ENCODE measurements around the gene FBXW8. TPM values are rescaled to one million over a fixed set of nuclear protein-coding genes. Genes with fewer than 3 reads are reported as not detected.

FBXW8 gene
- polyA plus RNA-seq, 3 donors: 2.0 to 5.2 (median 2.7) TPM

GRCh38 chr12:116903818-116904217 lies 6.9 kb upstream of the FBXW8 start:
- Mint-ChIP-seq H3K9me3 (peaks cover 0 to 3% (median 0%) of the 10 kb centered on the region in 7 donors), H3K27ac (no peak overlapping the region)
- TF ChIP-seq CTCF (IDR thresholded peaks at IDR 0.05): no peak

GRCh38 chr12:116906285-116906684 lies 4.5 kb upstream of the FBXW8 start:
- no peak overlapping the region for H2AFZ ChIP-seq (ENCODE audit: insufficient read depth, low read depth, low read length, poor library complexity, severe bottlenecking)
- no peak overlapping the region for H3K27ac ChIP-seq (ENCODE audit: low read depth in 1 of 2, low read length in 2 of 2)
- H3K4me1 ChIP-seq (ENCODE audit: control insufficient read depth in 1 of 2, insufficient read depth in 2 of 2, low read length in 2 of 2): peaks cover under 1% of the 10 kb centered on the region in 2 donors
- no peak overlapping the region for H3K4me3 Mint-ChIP-seq
- H3K36me3 ChIP-seq (replicated peaks in 1 of 2; ENCODE audit: control insufficient read depth in 1 of 2, insufficient read depth in 2 of 2, low read length in 2 of 2): no peaks in the 10 kb centered on the region
- H3K9me3 Mint-ChIP-seq: peaks cover 0 to 2% (median 0%) of the 10 kb centered on the region in 7 donors
- H3K9me3 ChIP-seq (replicated peaks in 1 of 2; ENCODE audit: control insufficient read depth in 1 of 2, insufficient read depth in 1 of 2, low read length in 2 of 2): no peaks in the 10 kb centered on the region
- H3K4me3 ChIP-seq (replicated peaks in 1 of 3; ENCODE audit: low read depth in 2 of 3, low read length in 3 of 3): no peak overlapping the region
- TF ChIP-seq CTCF (IDR thresholded peaks at IDR 0.05): no peak
- peaks cover 15 to 20% (median 16%) of the 10 kb centered on the region in 3 donors for H3K27me3 Mint-ChIP-seq (ENCODE audit: low read depth in 3 of 3)
- no peak overlapping the region for H3K9ac ChIP-seq (ENCODE audit: insufficient read depth, low read length, poor library complexity, severe bottlenecking)
- 88% methylated on average over 1 of the region's 4 CpGs for WGBS (ENCODE audit: insufficient coverage)
- peaks cover 0 to 11% of the 10 kb centered on the region in 2 donors for H3K27me3 ChIP-seq (ENCODE audit: control insufficient read depth in 2 of 2, insufficient read depth in 2 of 2, low read length in 2 of 2)
- intact Hi-C loops (cut with micrococcal nuclease): no loop called here
- no peak overlapping the region for H3K4me2 ChIP-seq (replicated peaks; ENCODE audit: extremely low read depth, low read length, poor library complexity, severe bottlenecking)
- H4K20me1 ChIP-seq (ENCODE audit: insufficient read depth, low read length): no peaks in the 10 kb centered on the region
- H3K36me3 Mint-ChIP-seq: no peaks in the 10 kb centered on the region
- DNase-seq: no peak
- H3K27ac Mint-ChIP-seq: no peak overlapping the region
- H3K4me1 Mint-ChIP-seq: peaks cover 5% of the 10 kb centered on the region
- peaks cover under 1% of the 10 kb centered on the region for H3K79me2 ChIP-seq (ENCODE audit: insufficient read depth, low read length)

More at GRCh38 chr12:116903818-116904217, 6.9 kb upstream of the FBXW8 start:
- no peak for DNase-seq
- intact Hi-C loops (cut with micrococcal nuclease): no loop called here
- Mint-ChIP-seq H3K4me1 (no peaks in the 10 kb centered on the region), H3K36me3 (no peaks in the 10 kb centered on the region), H3K27me3 (ENCODE audit: low read depth in 3 of 3) (peaks cover 10 to 22% (median 13%) of the 10 kb centered on the region in 3 donors), H3K4me3 (no peak overlapping the region)
- no peaks in the 10 kb centered on the region for H4K20me1 ChIP-seq (ENCODE audit: insufficient read depth, low read length)
- H3K4me1 ChIP-seq (ENCODE audit: control insufficient read depth in 1 of 2, insufficient read depth in 2 of 2, low read length in 2 of 2): no peaks in the 10 kb centered on the region
- H3K4me2 ChIP-seq (replicated peaks; ENCODE audit: extremely low read depth, low read length, poor library complexity, severe bottlenecking): no peak overlapping the region
- no peaks in the 10 kb centered on the region for H3K36me3 ChIP-seq (replicated peaks in 1 of 2; ENCODE audit: control insufficient read depth in 1 of 2, insufficient read depth in 2 of 2, low read length in 2 of 2)
- H3K4me3 ChIP-seq (replicated peaks in 1 of 3; ENCODE audit: low read depth in 2 of 3, low read length in 3 of 3): no peak overlapping the region
- H3K9ac ChIP-seq (ENCODE audit: insufficient read depth, low read length, poor library complexity, severe bottlenecking): no peak overlapping the region
- no peak overlapping the region for H3K27ac ChIP-seq (ENCODE audit: low read depth in 1 of 2, low read length in 2 of 2)
- no peak overlapping the region for H2AFZ ChIP-seq (ENCODE audit: insufficient read depth, low read depth, low read length, poor library complexity, severe bottlenecking)
- H3K9me3 ChIP-seq (replicated peaks in 1 of 2; ENCODE audit: control insufficient read depth in 1 of 2, insufficient read depth in 1 of 2, low read length in 2 of 2): no peaks in the 10 kb centered on the region
- H3K79me2 ChIP-seq (ENCODE audit: insufficient read depth, low read length): no peaks in the 10 kb centered on the region
- WGBS (ENCODE audit: insufficient coverage): 77% methylated on average over 4 of the region's 4 CpGs
- H3K27me3 ChIP-seq (ENCODE audit: control insufficient read depth in 2 of 2, insufficient read depth in 2 of 2, low read length in 2 of 2): peaks cover under 1 to 11% of the 10 kb centered on the region in 2 donors

All from CD14-positive monocyte (primary cell).